ENCODE results near the gene CDYL2. TPM values are rescaled to one million over a fixed set of nuclear protein-coding genes. Genes with fewer than 3 reads are reported as not detected.

The CDYL2 gene
- total RNA-seq, 1 donor from 2014 or later = 4.9 TPM

DNA sequence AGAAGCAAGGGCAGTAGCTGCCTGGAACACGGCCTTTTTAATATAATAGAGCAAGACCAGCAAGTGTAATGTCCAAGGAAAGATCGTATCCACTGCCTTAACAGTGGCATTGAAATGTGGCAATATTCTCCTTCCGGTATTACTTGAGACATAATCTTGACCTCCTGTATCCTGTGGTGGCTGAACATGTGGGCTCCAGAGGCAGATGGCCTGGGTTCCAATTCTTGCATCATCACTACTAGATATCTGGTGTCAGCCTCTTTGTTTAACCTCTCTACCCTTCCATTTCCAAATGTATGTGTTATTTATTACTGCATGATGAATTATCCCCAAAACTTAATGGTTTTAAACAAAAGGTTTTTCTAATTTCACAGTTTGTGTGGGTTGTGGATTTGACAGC, 3.5 kb upstream of the CDYL2 start:
- no peak overlapping the region for H3K9ac ChIP-seq
- TF ChIP-seq CTCF (IDR thresholded peaks at IDR 0.05) (no peak), EZH2phosphoT487 (IDR thresholded peaks at IDR 0.05) (no peak), EZH2 (IDR thresholded peaks at IDR 0.05) (no peak)

GRCh38 chr16:80806927-80807340, 2.5 kb upstream of the CDYL2 start:
- H3K36me3 ChIP-seq = no peaks in the 10 kb centered on the region
- no peak overlapping the region for H2AFZ ChIP-seq (replicated peaks)
- H4K20me1 ChIP-seq (ENCODE audit: low read depth) = no peaks in the 10 kb centered on the region
- H3K9me3 ChIP-seq (ENCODE audit: low read depth) = no peaks in the 10 kb centered on the region
- no peak overlapping the region for H3K27ac ChIP-seq
- H3K4me3 ChIP-seq = no peak overlapping the region
- H3K36me3 Mint-ChIP-seq = peaks cover 3% of the 10 kb centered on the region
- H3K4me1 Mint-ChIP-seq = no peaks in the 10 kb centered on the region
- H3K9me3 Mint-ChIP-seq = no peaks in the 10 kb centered on the region
- peaks cover 89% of the 10 kb centered on the region for H3K27me3 ChIP-seq
- H3K4me2 ChIP-seq = no peak overlapping the region
- no peak overlapping the region for H3K4me3 Mint-ChIP-seq
- no peaks in the 10 kb centered on the region for H3K79me2 ChIP-seq (ENCODE audit: low read depth)
- H3K4me1 ChIP-seq = no peaks in the 10 kb centered on the region
- H3K27ac Mint-ChIP-seq = no peak overlapping the region
- peaks cover 4% of the 10 kb centered on the region for H3F3A ChIP-seq (ENCODE audit: low read depth)
- H3K27me3 Mint-ChIP-seq (ENCODE audit: insufficient read depth, low read depth) = peaks cover 10% of the 10 kb centered on the region
- no peak for DNase-seq (ENCODE audit: low spot score)
- TF ChIP-seq EZH2phosphoT487 (IDR thresholded peaks at IDR 0.05) = no peak
- TF ChIP-seq CTCF (IDR thresholded peaks at IDR 0.05) = no peak
- no peak for TF ChIP-seq EZH2 (IDR thresholded peaks at IDR 0.05)
- H3K9ac ChIP-seq = no peak overlapping the region

More for the DNA sequence above, 3.5 kb upstream of the CDYL2 start:
- no peaks in the 10 kb centered on the region for H3K9me3 ChIP-seq (ENCODE audit: low read depth)
- H4K20me1 ChIP-seq (ENCODE audit: low read depth) = no peaks in the 10 kb centered on the region
- H2AFZ ChIP-seq (replicated peaks) = no peak overlapping the region
- no peak overlapping the region for H3K4me3 ChIP-seq
- H3K4me1 ChIP-seq = no peaks in the 10 kb centered on the region
- Mint-ChIP-seq H3K9me3 (no peaks in the 10 kb centered on the region), H3K36me3 (no peaks in the 10 kb centered on the region), H3K4me1 (no peaks in the 10 kb centered on the region), H3K4me3 (no peak overlapping the region), H3K27me3 (ENCODE audit: insufficient read depth, low read depth) (peaks cover 10% of the 10 kb centered on the region), H3K27ac (no peak overlapping the region)
- H3K27ac ChIP-seq = no peak overlapping the region
- H3F3A ChIP-seq (ENCODE audit: low read depth) = peaks cover 4% of the 10 kb centered on the region
- no peak for DNase-seq (ENCODE audit: low spot score)
- peaks cover 83% of the 10 kb centered on the region for H3K27me3 ChIP-seq
- H3K36me3 ChIP-seq = no peaks in the 10 kb centered on the region
- no peaks in the 10 kb centered on the region for H3K79me2 ChIP-seq (ENCODE audit: low read depth)
- no peak overlapping the region for H3K4me2 ChIP-seq

GRCh38 chr16:80806289-80806688, 1.9 kb upstream of the CDYL2 start:
- H3K27me3 ChIP-seq = peaks cover 88% of the 10 kb centered on the region
- TF ChIP-seq EZH2phosphoT487 (IDR thresholded peaks at IDR 0.05) = no peak
- no peak for TF ChIP-seq EZH2 (IDR thresholded peaks at IDR 0.05)
- TF ChIP-seq CTCF (IDR thresholded peaks at IDR 0.05) = no peak
- H4K20me1 ChIP-seq (ENCODE audit: low read depth) = no peaks in the 10 kb centered on the region
- Mint-ChIP-seq H3K36me3 (peaks cover 3% of the 10 kb centered on the region), H3K27ac (no peak overlapping the region), H3K9me3 (no peaks in the 10 kb centered on the region), H3K4me1 (no peaks in the 10 kb centered on the region), H3K27me3 (ENCODE audit: insufficient read depth, low read depth) (peaks cover 10% of the 10 kb centered on the region), H3K4me3 (peak overlapping the region; percentile 30)
- H3K9ac ChIP-seq = no peak overlapping the region
- H3K79me2 ChIP-seq (ENCODE audit: low read depth) = no peaks in the 10 kb centered on the region
- no peak overlapping the region for H3K4me2 ChIP-seq
- no peaks in the 10 kb centered on the region for H3K4me1 ChIP-seq
- peaks cover 4% of the 10 kb centered on the region for H3F3A ChIP-seq (ENCODE audit: low read depth)
- DNase-seq (ENCODE audit: low spot score) = no peak
- H2AFZ ChIP-seq (replicated peaks) = no peak overlapping the region
- H3K9me3 ChIP-seq (ENCODE audit: low read depth) = no peaks in the 10 kb centered on the region
- H3K4me3 ChIP-seq = no peak overlapping the region
- H3K27ac ChIP-seq = no peak overlapping the region
- H3K36me3 ChIP-seq = no peaks in the 10 kb centered on the region
